ENCODE results near the gene SMG1. TPM values are rescaled to one million over a fixed set of nuclear protein-coding genes. Genes with fewer than 3 reads are reported as not detected.

SMG1 gene
- total and polyA plus RNA-seq, 2 of the 13 experiments (the other 11 are each of a cell fraction or from before 2014, with no cell fraction given): 48.7 to 53.7 TPM

DNA sequence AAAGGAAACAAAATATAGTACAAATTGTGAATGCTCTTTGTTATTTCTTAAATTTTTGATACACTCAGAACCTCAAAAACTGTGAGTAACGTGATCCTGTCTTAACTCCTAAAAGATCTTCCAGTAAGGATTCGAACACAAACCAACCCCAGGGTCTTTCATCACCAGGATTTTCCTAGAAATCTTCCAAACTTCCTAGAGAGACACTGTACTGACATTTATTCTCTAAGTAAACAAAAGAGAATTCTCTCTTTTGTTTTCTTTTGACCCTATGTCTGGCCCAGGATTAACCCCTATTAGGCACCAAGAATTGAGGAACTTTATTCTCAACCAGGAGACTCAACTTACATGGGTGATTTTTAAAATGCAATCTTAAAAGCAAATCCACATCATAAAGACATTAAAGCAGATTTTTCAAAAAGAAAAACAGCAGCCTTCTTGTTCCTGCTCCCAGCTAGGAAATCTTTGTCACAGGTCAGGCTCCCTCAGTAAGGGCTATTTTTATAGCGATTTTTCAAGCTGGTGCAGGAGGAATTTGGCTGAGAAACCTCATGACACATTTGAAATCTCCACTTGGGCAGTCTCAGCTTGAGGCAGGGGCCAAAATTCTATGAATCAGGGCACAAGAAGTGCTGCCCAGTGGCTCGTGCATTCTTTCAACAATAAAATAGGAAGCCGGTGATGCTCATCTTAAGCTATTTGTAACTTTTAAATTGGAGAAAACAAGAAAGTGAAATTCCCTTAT, 6.2 kb upstream of the SMG1 start (continued):
- TF ChIP-seq MIER2 (CRISPR knock-in tag; IDR thresholded peaks at IDR 0.05) (no peak), BCL3 (CRISPR knock-in tag; IDR thresholded peaks at IDR 0.05) (no peak), PHB2 (IDR thresholded peaks at IDR 0.05; ENCODE audit: partially characterized antibody) (no peak), TCF12 (IDR thresholded peaks at IDR 0.05) (no peak), TCF12 (CRISPR knock-in tag; IDR thresholded peaks at IDR 0.05) (no peak), ZNF282 (IDR thresholded peaks at IDR 0.05; ENCODE audit: partially characterized antibody) (no peak), ZNF850 (CRISPR knock-in tag; conservative IDR thresholded peaks at IDR 0.05) (no peak), ZNF737 (CRISPR knock-in tag; IDR thresholded peaks at IDR 0.05; ENCODE audit: borderline replicate concordance) (no peak), FOSL2 (CRISPR knock-in tag; IDR thresholded peaks at IDR 0.05) (no peak), GTF2F1 (IDR thresholded peaks at IDR 0.05; ENCODE audit: low read length) (no peak), ZNF781 (CRISPR knock-in tag; IDR thresholded peaks at IDR 0.05; ENCODE audit: borderline replicate concordance, not compliant biosample characterization) (no peak), RFX1 (IDR thresholded peaks at IDR 0.05) (no peak), TOPORS (CRISPR knock-in tag; IDR thresholded peaks at IDR 0.05) (no peak), PRMT3 (CRISPR knock-in tag; IDR thresholded peaks at IDR 0.05; ENCODE audit: borderline replicate concordance, low read depth) (no peak), EZH2 (conservative IDR thresholded peaks at IDR 0.05; ENCODE audit: low read depth, low read length) (no peak), GABPA (IDR thresholded peaks at IDR 0.05; ENCODE audit: low read depth, low read length) (no peak), GABPA (CRISPR knock-in tag; IDR thresholded peaks at IDR 0.05; ENCODE audit: low read depth) (no peak)
- TF ChIP-seq, protein P1, sequence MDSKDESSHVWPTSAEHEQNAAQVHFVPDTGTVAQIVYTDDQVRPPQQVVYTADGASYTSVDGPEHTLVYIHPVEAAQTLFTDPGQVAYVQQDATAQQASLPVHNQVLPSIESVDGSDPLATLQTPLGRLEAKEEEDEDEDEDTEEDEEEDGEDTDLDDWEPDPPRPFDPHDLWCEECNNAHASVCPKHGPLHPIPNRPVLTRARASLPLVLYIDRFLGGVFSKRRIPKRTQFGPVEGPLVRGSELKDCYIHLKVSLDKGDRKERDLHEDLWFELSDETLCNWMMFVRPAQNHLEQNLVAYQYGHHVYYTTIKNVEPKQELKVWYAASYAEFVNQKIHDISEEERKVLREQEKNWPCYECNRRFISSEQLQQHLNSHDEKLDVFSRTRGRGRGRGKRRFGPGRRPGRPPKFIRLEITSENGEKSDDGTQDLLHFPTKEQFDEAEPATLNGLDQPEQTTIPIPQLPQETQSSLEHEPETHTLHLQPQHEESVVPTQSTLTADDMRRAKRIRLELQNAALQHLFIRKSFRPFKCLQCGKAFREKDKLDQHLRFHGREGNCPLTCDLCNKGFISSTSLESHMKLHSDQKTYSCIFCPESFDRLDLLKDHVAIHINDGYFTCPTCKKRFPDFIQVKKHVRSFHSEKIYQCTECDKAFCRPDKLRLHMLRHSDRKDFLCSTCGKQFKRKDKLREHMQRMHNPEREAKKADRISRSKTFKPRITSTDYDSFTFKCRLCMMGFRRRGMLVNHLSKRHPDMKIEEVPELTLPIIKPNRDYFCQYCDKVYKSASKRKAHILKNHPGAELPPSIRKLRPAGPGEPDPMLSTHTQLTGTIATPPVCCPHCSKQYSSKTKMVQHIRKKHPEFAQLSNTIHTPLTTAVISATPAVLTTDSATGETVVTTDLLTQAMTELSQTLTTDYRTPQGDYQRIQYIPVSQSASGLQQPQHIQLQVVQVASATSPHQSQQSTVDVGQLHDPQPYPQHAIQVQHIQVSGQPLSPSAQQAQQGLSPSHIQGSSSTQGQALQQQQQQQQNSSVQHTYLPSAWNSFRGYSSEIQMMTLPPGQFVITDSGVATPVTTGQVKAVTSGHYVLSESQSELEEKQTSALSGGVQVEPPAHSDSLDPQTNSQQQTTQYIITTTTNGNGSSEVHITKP (CRISPR knock-in tag; IDR thresholded peaks at IDR 0.05; ENCODE audit: low read depth): no peak
- TF ChIP-seq, protein P2, sequence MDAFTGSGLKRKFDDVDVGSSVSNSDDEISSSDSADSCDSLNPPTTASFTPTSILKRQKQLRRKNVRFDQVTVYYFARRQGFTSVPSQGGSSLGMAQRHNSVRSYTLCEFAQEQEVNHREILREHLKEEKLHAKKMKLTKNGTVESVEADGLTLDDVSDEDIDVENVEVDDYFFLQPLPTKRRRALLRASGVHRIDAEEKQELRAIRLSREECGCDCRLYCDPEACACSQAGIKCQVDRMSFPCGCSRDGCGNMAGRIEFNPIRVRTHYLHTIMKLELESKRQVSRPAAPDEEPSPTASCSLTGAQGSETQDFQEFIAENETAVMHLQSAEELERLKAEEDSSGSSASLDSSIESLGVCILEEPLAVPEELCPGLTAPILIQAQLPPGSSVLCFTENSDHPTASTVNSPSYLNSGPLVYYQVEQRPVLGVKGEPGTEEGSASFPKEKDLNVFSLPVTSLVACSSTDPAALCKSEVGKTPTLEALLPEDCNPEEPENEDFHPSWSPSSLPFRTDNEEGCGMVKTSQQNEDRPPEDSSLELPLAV (CRISPR knock-in tag; conservative IDR thresholded peaks at IDR 0.05; ENCODE audit: low read depth): no peak
- TF ChIP-seq, protein P3, sequence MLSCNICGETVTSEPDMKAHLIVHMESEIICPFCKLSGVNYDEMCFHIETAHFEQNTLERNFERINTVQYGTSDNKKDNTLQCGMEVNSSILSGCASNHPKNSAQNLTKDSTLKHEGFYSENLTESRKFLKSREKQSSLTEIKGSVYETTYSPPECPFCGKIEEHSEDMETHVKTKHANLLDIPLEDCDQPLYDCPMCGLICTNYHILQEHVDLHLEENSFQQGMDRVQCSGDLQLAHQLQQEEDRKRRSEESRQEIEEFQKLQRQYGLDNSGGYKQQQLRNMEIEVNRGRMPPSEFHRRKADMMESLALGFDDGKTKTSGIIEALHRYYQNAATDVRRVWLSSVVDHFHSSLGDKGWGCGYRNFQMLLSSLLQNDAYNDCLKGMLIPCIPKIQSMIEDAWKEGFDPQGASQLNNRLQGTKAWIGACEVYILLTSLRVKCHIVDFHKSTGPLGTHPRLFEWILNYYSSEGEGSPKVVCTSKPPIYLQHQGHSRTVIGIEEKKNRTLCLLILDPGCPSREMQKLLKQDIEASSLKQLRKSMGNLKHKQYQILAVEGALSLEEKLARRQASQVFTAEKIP (CRISPR knock-in tag; IDR thresholded peaks at IDR 0.05; ENCODE audit: borderline replicate concordance): no peak
- TF ChIP-seq, protein P4, sequence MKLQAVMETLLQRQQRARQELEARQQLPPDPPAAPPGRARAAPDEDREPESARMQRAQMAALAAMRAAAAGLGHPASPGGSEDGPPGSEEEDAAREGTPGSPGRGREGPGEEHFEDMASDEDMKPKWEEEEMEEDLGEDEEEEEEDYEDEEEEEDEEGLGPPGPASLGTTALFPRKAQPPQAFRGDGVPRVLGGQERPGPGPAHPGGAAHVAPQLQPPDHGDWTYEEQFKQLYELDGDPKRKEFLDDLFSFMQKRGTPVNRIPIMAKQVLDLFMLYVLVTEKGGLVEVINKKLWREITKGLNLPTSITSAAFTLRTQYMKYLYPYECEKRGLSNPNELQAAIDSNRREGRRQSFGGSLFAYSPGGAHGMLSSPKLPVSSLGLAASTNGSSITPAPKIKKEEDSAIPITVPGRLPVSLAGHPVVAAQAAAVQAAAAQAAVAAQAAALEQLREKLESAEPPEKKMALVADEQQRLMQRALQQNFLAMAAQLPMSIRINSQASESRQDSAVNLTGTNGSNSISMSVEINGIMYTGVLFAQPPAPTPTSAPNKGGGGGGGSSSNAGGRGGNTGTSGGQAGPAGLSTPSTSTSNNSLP (IDR thresholded peaks at IDR 0.05; ENCODE audit: low read depth, low read length): no peak
